OCI-LY1 (cell line): ENCODE data around the gene COX19.

Experiments used
- EZH2 ChIP-seq: fragments of 200-600 bp; sonication (generic), shearing (Covaris generic); IDR thresholded peaks from 2 replicates; pipeline ENCODE4 v1.8.0; 2017; ENCODE audit warnings: borderline replicate concordance, mixed run types, mild to moderate bottlenecking, antibody characterized with exemption, low read length, moderate library complexity, mixed read lengths
- TF ChIP-seq, protein P1 (sequence below): fragments of 200-600 bp; sonication (generic), shearing (Covaris generic); IDR thresholded peaks from 2 replicates; pipeline ENCODE4 v1.5.1; 2017; ENCODE audit warnings: mild to moderate bottlenecking, antibody characterized with exemption, low read length, moderate library complexity, mixed read lengths

DNA sequence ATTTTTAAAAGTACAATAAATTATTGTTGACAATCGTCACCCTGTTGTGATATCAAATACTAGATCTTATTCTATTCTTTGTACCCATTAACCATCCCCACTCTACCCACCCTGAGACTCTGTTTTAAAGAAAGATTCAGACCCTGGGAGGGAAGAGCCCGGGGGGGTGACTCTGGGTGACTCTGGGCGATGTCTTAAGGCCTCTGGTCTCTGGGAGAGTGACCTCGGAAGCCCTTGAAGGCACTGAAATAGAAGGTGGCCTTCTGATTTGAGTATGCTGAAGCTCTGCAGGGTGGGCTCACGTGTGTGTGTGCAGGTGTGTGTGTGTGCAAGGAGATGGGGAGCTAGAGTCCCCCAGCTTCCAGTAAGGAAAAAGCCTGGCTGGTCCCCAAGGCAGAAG lies 30.6 kb downstream of the COX19 start:
- TF ChIP-seq, protein P1, sequence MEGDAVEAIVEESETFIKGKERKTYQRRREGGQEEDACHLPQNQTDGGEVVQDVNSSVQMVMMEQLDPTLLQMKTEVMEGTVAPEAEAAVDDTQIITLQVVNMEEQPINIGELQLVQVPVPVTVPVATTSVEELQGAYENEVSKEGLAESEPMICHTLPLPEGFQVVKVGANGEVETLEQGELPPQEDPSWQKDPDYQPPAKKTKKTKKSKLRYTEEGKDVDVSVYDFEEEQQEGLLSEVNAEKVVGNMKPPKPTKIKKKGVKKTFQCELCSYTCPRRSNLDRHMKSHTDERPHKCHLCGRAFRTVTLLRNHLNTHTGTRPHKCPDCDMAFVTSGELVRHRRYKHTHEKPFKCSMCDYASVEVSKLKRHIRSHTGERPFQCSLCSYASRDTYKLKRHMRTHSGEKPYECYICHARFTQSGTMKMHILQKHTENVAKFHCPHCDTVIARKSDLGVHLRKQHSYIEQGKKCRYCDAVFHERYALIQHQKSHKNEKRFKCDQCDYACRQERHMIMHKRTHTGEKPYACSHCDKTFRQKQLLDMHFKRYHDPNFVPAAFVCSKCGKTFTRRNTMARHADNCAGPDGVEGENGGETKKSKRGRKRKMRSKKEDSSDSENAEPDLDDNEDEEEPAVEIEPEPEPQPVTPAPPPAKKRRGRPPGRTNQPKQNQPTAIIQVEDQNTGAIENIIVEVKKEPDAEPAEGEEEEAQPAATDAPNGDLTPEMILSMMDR: no peak
- TF ChIP-seq EZH2: no peak
